Heart right ventricle (tissue), 16 donors: Measurements from ENCODE around the gene ZFTA. TPM values are rescaled to one million over a fixed set of nuclear protein-coding genes. Genes with fewer than 3 reads are reported as not detected.

ENCODE experiments used
- ATAC-seq, 8 donors: fragments of 200-7000 bp; cut with Tn5 transposase; one replicate each; pipeline ENCODE4 v1.9.1; 2020; ENCODE audit warnings: mild to moderate bottlenecking in 8 of 8, moderate library complexity in 8 of 8, moderate number of reproducible peaks in 1 of 8
- DNase-seq, 2 donors: peaks; one replicate each; pipeline ENCODE4 v3.0.0-alpha.2; 2020
- H3K27ac ChIP-seq, 10 donors: fragments of 200-600 bp; sonication (generic) in 2 of 10; one replicate each; pipeline versions ENCODE4 v1.5.0 to v1.8.0; 2020 to 2022; ENCODE audit warnings: mild to moderate bottlenecking in 3 of 10
- H3K27me3 ChIP-seq, 7 donors: fragments of 200-600 bp; one replicate each; pipeline ENCODE4 v1.8.0; 2021 to 2022; ENCODE audit warnings: mild to moderate bottlenecking in 2 of 7
- H3K36me3 ChIP-seq, 9 donors: fragments of 200-600 bp; sonication (generic) in 1 of 9; one replicate each; pipeline versions ENCODE4 v1.5.0 to v1.8.0; 2020 to 2022; ENCODE audit warnings: mild to moderate bottlenecking in 2 of 9
- H3K4me1 ChIP-seq, 9 donors: fragments of 200-600 bp; sonication (generic) in 1 of 9; one replicate each; pipeline versions ENCODE4 v1.5.0 to v1.8.0; 2020 to 2022; ENCODE audit warnings: mild to moderate bottlenecking in 4 of 9
- H3K4me3 ChIP-seq, 10 donors: fragments of 200-600 bp; sonication (generic) in 2 of 10; one replicate each; pipeline versions ENCODE4 v1.5.0 to v1.8.0; 2020 to 2022; ENCODE audit warnings: mild to moderate bottlenecking in 7 of 10, moderate library complexity in 2 of 10
- H3K9me3 ChIP-seq, 11 donors: fragments of 200-600 bp in 10 of 11; sonication (generic) in 2 of 11; one replicate each; pipeline versions ENCODE4 v1.5.0 to v1.8.0; 2013 to 2022; ENCODE audit warnings: mild to moderate bottlenecking in 2 of 11, control low read depth in 1 of 11, moderate library complexity in 1 of 11
- WGBS, 2 donors: extraction: QIAGEN DNeasy Blood & Tissue Kit; methylation state at CpG; one replicate each; pipeline ENCODE4 v1.1.7; 2013; ENCODE audit warnings: inconsistent platforms in 1 of 2; 5-methylcytosine and 5-hydroxymethylcytosine counted together
- intact Hi-C, 10 donors: fragments of 100-400 bp; cut with DNase I; formaldehyde crosslinking; loops; one replicate each; pipeline versions ENCODE4 v1.11.1 to v1.14.2; 2022
- polyA plus RNA-seq, 2 donors: library from polyadenylated mRNA; stranded (reverse); fragments of 200-250 nt; gene quantifications; one replicate each; pipeline ENCODE4 v1.2.3, GENCODE V29; 2013
- total RNA-seq, 10 donors: library from RNA; stranded (reverse); fragmentation: NEBNext Ultra II Directional in 3 of 10; extraction: Animal tissue kit (Norgen Biotek cat#: 25700) in 3 of 10; gene quantifications; one replicate each; pipeline versions ENCODE4 v1.2.1 to v1.2.4, GENCODE V29; 2021 to 2023
- TF ChIP-seq, protein P1 (sequence below), 9 donors: fragments of 200-600 bp; sonication (generic) in 2 of 9; IDR thresholded peaks; one replicate each; pipeline versions ENCODE4 v1.5.0 to v1.8.0; 2021 to 2022; ENCODE audit warnings: antibody characterized with exemption in 9 of 9, mild to moderate bottlenecking in 5 of 9, moderate library complexity in 1 of 9
- donor health status: Arrhythmogenic right ventricular cardiomyopathy.
- donor health status: ischemic (EF 13 %, LVEDD 7.1; RV severe dilation, severe dysfunction).
- donor health status: healthy with polysubstance abuse.
- donor health status: DM: no; HTN: yes; CAD: no.
- donor health status: DM: no; HTN: no; CAD: no.
- donor health status: ischemic (EF 25% LVEDD 6.9; RV normal size, moderate dysfunction).
- donor health status: ischemic (EF 25% LVEDD 5.7; RV mildly dilated, moderate dysfunction).
- donor health status: healthy.
- donor health status: DM: yes; HTN: yes; CAD: no.
- donor health status: Ischemic cardiomyopathy.
- donor health status: ischemic (EF 35%, LVEDD 5.7; RV mildly dilated, moderate dysfunction).
- donor health status: nonischemic (EF 11% LVEDD 7.7; RV severe dilation, severe dysfunction).
- donor health status: DM: yes; HTN: yes; CAD: no.
- donor health status: PGD.
- donor health status: ischemic (EF 29% LVEDD 5.4; RV normal size, mild dysfunction).
- donor health status: nonischemic (EF 23%, LVEDD 6.1; RV moderate dilation, normal function).

ZFTA gene
- total and polyA plus RNA-seq, 12 donors, result 4.6 to 14.3 (median 8.6) TPM

DNA sequence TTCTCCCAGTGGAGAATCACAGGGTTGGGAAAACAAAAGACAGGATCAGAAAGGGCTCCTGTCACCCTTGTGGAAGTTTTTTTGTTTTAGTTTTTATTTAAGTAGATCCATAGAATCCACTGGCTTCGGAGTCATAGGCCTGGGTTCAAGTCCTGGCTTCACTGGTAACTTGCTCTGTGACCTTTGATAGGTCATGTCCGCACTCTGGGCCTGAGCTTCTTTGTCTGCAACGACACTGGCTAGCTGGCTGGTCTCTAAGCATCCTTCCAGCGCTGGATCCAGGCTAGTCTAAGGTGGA is 1.4 kb downstream of the ZFTA start:
- ATAC-seq (no peak), DNase-seq (no peak)
- TF ChIP-seq, protein P1, sequence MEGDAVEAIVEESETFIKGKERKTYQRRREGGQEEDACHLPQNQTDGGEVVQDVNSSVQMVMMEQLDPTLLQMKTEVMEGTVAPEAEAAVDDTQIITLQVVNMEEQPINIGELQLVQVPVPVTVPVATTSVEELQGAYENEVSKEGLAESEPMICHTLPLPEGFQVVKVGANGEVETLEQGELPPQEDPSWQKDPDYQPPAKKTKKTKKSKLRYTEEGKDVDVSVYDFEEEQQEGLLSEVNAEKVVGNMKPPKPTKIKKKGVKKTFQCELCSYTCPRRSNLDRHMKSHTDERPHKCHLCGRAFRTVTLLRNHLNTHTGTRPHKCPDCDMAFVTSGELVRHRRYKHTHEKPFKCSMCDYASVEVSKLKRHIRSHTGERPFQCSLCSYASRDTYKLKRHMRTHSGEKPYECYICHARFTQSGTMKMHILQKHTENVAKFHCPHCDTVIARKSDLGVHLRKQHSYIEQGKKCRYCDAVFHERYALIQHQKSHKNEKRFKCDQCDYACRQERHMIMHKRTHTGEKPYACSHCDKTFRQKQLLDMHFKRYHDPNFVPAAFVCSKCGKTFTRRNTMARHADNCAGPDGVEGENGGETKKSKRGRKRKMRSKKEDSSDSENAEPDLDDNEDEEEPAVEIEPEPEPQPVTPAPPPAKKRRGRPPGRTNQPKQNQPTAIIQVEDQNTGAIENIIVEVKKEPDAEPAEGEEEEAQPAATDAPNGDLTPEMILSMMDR (IDR thresholded peaks at IDR 0.05), result no peak
- 18 to 22% methylated on average over 4 of the region's 4 CpGs for WGBS, 2 donors
- peaks cover 0 to 23% (median 0%) of the 10 kb centered on the region in 7 donors for H3K27me3 ChIP-seq
- peaks cover 14 to 52% (median 31%) of the 10 kb centered on the region in 9 donors for H3K4me1 ChIP-seq
- H3K36me3 ChIP-seq, result peaks cover 0 to 11% (median 0%) of the 10 kb centered on the region in 9 donors
- H3K9me3 ChIP-seq, result no peaks in the 10 kb centered on the region
- H3K27ac ChIP-seq, result peak overlapping the region in 9 of 10 donors; percentile 6 to 92 (median 85)
- H3K4me3 ChIP-seq, result peak overlapping the region in 9 of 10 donors; percentile 70 to 89 (median 84)
- intact Hi-C loops, result loop anchor here in 8 of 10 donors (2.0 to 10.0 kb wide), 6 partner anchors 45 to 378 kb away; partner anchors contain the start of gene SPINDOC (in 4 of the 8)

- Histone ChIP-seq H3K9me3 (no peaks in the 10 kb centered on the region), H3K27me3 (peaks cover 0 to 23% (median 0%) of the 10 kb centered on the region in 7 donors), H3K4me1 (peaks cover 14 to 58% (median 35%) of the 10 kb centered on the region in 9 donors), H3K36me3 (peaks cover 0 to 11% (median 0%) of the 10 kb centered on the region in 9 donors), H3K4me3 (peak overlapping the region in 8 of 10 donors; percentile 70 to 89 (median 86)), H3K27ac (peak overlapping the region in 8 of 10 donors; percentile 4 to 92 (median 75))
- ATAC-seq (no peak), DNase-seq (no peak)
- intact Hi-C loops, result loop anchor here in 8 of 10 donors (2.0 to 10.0 kb wide), 6 partner anchors 46 to 378 kb away; partner anchors contain the start of gene SPINDOC (in 4 of the 8)
- TF ChIP-seq, protein P1 (IDR thresholded peaks at IDR 0.05), result no peak
- 74 to 76% methylated on average over 7 of the region's 7 CpGs for WGBS, 2 donors
These were observed 1.9 kb downstream of the ZFTA start for GRCh38 chr11:63766531-63767235.

GRCh38 chr11:63765688-63766241 is 2.8 kb downstream of the ZFTA start:
- 88% methylated on average over 18 of the region's 18 CpGs for WGBS, 2 donors

More at GRCh38 chr11:63765688-63766241, 2.8 kb downstream of the ZFTA start:
- peak in 1 of 2 donors; percentile 6 for DNase-seq
- TF ChIP-seq, protein P1 (IDR thresholded peaks at IDR 0.05), result no peak
- intact Hi-C loops, result loop anchor here in 8 of 10 donors (2.0 to 10.0 kb wide), 6 partner anchors 47 to 379 kb away; partner anchors contain the start of gene SPINDOC (in 4 of the 8)
- Histone ChIP-seq H3K36me3 (peaks cover 0 to 17% (median 0%) of the 10 kb centered on the region in 9 donors), H3K27me3 (peaks cover 0 to 22% (median 0%) of the 10 kb centered on the region in 7 donors), H3K4me1 (peaks cover 14 to 59% (median 35%) of the 10 kb centered on the region in 9 donors), H3K27ac (no peak overlapping the region), H3K4me3 (no peak overlapping the region), H3K9me3 (no peaks in the 10 kb centered on the region)
- no peak for ATAC-seq
